Testis (tissue), 3 donors: ENCODE results near the gene ADAM17. TPM values are rescaled to one million over a fixed set of nuclear protein-coding genes. Genes with fewer than 3 reads are reported as not detected.

Experiments
- DNase-seq: peaks from one replicate; pipeline ENCODE4 v3.0.0-alpha.2; 2019
- H3K27ac ChIP-seq, 2 donors: fragments of 200-600 bp; sonication (generic); one replicate each; pipeline ENCODE4 v1.5.1; 2019
- H3K27me3 ChIP-seq: fragments of 200-600 bp; sonication (generic); one replicate; pipeline ENCODE4 v1.5.1; 2019
- H3K36me3 ChIP-seq: fragments of 200-600 bp; sonication (generic); one replicate; pipeline ENCODE4 v1.5.1; 2017; ENCODE audit warnings: low read depth; ENCODE audit errors: missing control alignments
- H3K4me1 ChIP-seq: fragments of 200-600 bp; sonication (generic); one replicate; pipeline ENCODE4 v1.5.1; 2019
- H3K4me3 ChIP-seq, 2 donors: fragments of 200-600 bp; sonication (generic); one replicate each; pipeline ENCODE4 v1.5.1; 2017 to 2019
- H3K9me3 ChIP-seq: fragments of 200-600 bp; sonication (generic); one replicate; pipeline ENCODE4 v1.5.1; 2017
- POLR2A ChIP-seq: fragments of 450-650 bp; IDR thresholded peaks from one replicate; pipeline ENCODE4 v1.6.1; 2017; ENCODE audit warnings: antibody characterized with exemption, mild to moderate bottlenecking, moderate library complexity
- WGBS, 2 donors: methylation state at CpG; one replicate each; pipeline ENCODE4 v1.1.5; 2018; 5-methylcytosine and 5-hydroxymethylcytosine counted together
- intact Hi-C: fragments of 100-400 bp; cut with DNase I; formaldehyde crosslinking; loops from one replicate; pipeline ENCODE4 v1.15.1; 2023; ENCODE audit warnings: low total_unique reads
- polyA plus RNA-seq: library from polyadenylated mRNA; stranded (reverse); fragments of 350-450 nt; fragmentation: Illumina TruSeq; extraction: RNeasy Lipid Tissue Mini Kit (QIAGEN cat#74804); gene quantifications from one replicate; pipeline ENCODE4 v1.2.3, GENCODE V29; 2014; ENCODE audit warnings: low read depth, low replicate concordance; ENCODE audit not compliant: insufficient read depth
- total RNA-seq, 2 donors: library from RNA; depleted of rRNA; stranded (reverse); fragments of >200 nt; gene quantifications; one replicate each; pipeline ENCODE4 v1.2.3, GENCODE V29; 2016
- TF ChIP-seq, protein P1 (sequence below), 3 experiments: fragments of 450-650 bp in 2 of 3; fragments of 200-600 bp in 1 of 3; sonication (generic) in 1 of 3; IDR thresholded peaks; one replicate each; pipeline ENCODE4 v1.5.1; 2016 to 2019; ENCODE audit warnings: antibody characterized with exemption in 3 of 3, mild to moderate bottlenecking in 2 of 3, moderate library complexity in 1 of 3

Gene ADAM17
- total and polyA plus RNA-seq, 3 donors from 2014 or later = 37.0 to 66.9 (median 61.6) TPM

- H3K27me3 ChIP-seq = no peaks in the 10 kb centered on the region
- peak overlapping the region; percentile 89 to 94 for H3K27ac ChIP-seq
- peak overlapping the region; percentile 88 to 90 for H3K4me3 ChIP-seq
- TF ChIP-seq, protein P1, sequence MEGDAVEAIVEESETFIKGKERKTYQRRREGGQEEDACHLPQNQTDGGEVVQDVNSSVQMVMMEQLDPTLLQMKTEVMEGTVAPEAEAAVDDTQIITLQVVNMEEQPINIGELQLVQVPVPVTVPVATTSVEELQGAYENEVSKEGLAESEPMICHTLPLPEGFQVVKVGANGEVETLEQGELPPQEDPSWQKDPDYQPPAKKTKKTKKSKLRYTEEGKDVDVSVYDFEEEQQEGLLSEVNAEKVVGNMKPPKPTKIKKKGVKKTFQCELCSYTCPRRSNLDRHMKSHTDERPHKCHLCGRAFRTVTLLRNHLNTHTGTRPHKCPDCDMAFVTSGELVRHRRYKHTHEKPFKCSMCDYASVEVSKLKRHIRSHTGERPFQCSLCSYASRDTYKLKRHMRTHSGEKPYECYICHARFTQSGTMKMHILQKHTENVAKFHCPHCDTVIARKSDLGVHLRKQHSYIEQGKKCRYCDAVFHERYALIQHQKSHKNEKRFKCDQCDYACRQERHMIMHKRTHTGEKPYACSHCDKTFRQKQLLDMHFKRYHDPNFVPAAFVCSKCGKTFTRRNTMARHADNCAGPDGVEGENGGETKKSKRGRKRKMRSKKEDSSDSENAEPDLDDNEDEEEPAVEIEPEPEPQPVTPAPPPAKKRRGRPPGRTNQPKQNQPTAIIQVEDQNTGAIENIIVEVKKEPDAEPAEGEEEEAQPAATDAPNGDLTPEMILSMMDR (IDR thresholded peaks at IDR 0.05) = no peak
- TF ChIP-seq POLR2A = no peak
- intact Hi-C loops = no loop called here
- peaks cover 21% of the 10 kb centered on the region for H3K4me1 ChIP-seq
- WGBS, 2 donors = 24 to 39% methylated on average over 18 to 24 of the region's 24 CpGs
- H3K9me3 ChIP-seq = no peaks in the 10 kb centered on the region
- no peak for DNase-seq
- H3K36me3 ChIP-seq = no peaks in the 10 kb centered on the region
Observed at GRCh38 chr2:9473308-9473984, 82.2 kb downstream of the ADAM17 start.

- WGBS, 2 donors = 89 to 94% methylated on average over 9 of the region's 9 CpGs
- H3K4me3 ChIP-seq = no peak overlapping the region
Observed at GRCh38 chr2:9472511-9472910, 83.1 kb downstream of the ADAM17 start.

DNA sequence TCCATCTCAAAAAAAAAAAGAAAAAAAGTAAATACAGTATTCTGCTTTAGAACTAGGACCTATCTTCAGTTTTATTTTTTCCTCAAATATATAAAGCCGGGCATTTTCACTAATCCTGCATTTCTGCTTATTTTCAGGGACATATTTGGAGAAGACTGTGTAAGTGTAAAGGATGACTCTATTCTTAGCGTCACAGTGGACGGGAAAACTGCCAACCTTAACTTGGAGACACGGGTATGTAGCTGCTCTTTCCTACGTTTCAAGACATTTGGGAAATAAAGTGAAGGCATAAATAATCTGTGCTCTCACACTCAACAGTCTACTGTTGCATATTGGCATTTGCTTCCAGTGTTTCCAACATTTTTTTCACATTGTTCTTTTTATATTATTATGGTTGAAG, 84.4 kb downstream of the ADAM17 start:
- Histone ChIP-seq H3K36me3 (no peaks in the 10 kb centered on the region), H3K9me3 (no peaks in the 10 kb centered on the region), H3K27me3 (no peaks in the 10 kb centered on the region), H3K4me3 (no peak overlapping the region), H3K4me1 (peaks cover 20% of the 10 kb centered on the region), H3K27ac (no peak overlapping the region)
- 87 to 89% methylated on average over 5 of the region's 5 CpGs for WGBS, 2 donors
- DNase-seq = no peak
- intact Hi-C loops = no loop called here
- no peak for TF ChIP-seq POLR2A
- TF ChIP-seq, protein P1 (IDR thresholded peaks at IDR 0.05) = no peak

More at GRCh38 chr2:9472511-9472910, 83.1 kb downstream of the ADAM17 start:
- no peaks in the 10 kb centered on the region for H3K36me3 ChIP-seq
- no peaks in the 10 kb centered on the region for H3K9me3 ChIP-seq
- peaks cover 21% of the 10 kb centered on the region for H3K4me1 ChIP-seq
- no peak for DNase-seq
- TF ChIP-seq, protein P1 (IDR thresholded peaks at IDR 0.05) = no peak
- TF ChIP-seq POLR2A = no peak
- no peak overlapping the region for H3K27ac ChIP-seq
- no peaks in the 10 kb centered on the region for H3K27me3 ChIP-seq
- intact Hi-C loops = no loop called here

DNA sequence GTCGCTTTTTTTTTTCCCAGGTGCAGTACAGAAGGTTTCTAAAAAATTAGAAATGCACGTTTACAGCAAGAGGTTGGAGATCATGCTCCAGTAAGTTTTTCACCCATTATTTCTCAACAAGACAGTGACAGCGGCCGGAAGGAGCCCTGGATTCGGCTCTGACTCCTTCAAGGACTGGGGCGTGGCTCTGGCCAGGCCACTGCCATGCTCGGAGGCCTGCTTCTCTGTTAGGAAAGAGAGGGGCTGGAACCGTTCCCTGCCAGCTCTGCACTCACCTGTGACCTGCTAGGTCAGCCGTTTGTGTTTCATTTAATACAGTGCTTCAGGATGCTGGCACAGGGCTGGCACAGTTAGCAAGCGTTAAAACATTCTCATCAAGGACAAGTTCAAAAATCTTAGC, 87.9 kb downstream of the ADAM17 start:
- Histone ChIP-seq H3K27me3 (no peaks in the 10 kb centered on the region), H3K27ac (no peak overlapping the region), H3K4me1 (no peaks in the 10 kb centered on the region), H3K4me3 (no peak overlapping the region), H3K9me3 (no peaks in the 10 kb centered on the region), H3K36me3 (no peaks in the 10 kb centered on the region)
- 79 to 87% methylated on average over 10 of the region's 10 CpGs for WGBS, 2 donors
- TF ChIP-seq POLR2A = no peak
- TF ChIP-seq, protein P1 (IDR thresholded peaks at IDR 0.05) = no peak
- intact Hi-C loops = no loop called here
- no peak for DNase-seq

DNA sequence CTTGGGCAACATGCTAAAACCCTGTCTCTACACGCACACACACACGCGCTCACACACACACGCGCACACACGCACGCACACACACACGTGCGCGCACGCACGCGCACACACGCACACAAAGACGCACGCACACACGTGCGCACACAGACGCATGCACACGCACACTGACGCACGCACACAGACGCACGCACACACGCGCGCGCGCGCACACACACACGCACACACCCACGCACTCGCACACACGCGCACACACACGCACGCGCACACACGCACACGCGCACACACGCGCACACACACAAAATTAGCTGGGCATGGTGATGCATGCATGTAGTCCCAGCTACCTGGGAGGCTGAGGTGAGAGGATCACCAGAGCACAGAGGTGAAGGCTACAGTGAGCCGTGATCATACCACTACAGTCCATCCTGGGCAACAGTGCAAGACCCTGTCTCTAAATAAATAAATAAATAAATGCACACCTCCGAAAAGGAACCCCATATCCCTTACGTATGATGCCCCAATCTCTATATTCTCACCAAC, 89.4 kb downstream of the ADAM17 start:
- Histone ChIP-seq H3K4me3 (no peak overlapping the region), H3K4me1 (no peaks in the 10 kb centered on the region), H3K9me3 (no peaks in the 10 kb centered on the region), H3K27me3 (no peaks in the 10 kb centered on the region), H3K27ac (no peak overlapping the region), H3K36me3 (no peaks in the 10 kb centered on the region)
- TF ChIP-seq POLR2A = no peak
- TF ChIP-seq, protein P1 (IDR thresholded peaks at IDR 0.05) = no peak
- intact Hi-C loops = no loop called here
- 85 to 98% methylated on average over 14 to 46 of the region's 46 CpGs for WGBS, 2 donors
- DNase-seq = no peak
